B cell (primary cell): ENCODE measurements around the gene PPM1M.
"Not testable (repeated sequence)": the region's sequence is repeated elsewhere in the genome, so short reads cannot be mapped to it uniquely, and the experiment has no call there.

Experiments
- EZH2 ChIP-seq: IDR thresholded peaks from 2 replicates; pipeline ENCODE4 v1.6.1; 2012; ENCODE audit warnings: borderline replicate concordance, low read depth, mild to moderate bottlenecking, moderate library complexity, low read length; ENCODE audit not compliant: insufficient read depth, poor library complexity, severe bottlenecking
- TF ChIP-seq, protein P1 (sequence below): fragments of 200-600 bp; IDR thresholded peaks from one replicate; pipeline ENCODE4 v1.8.0; 2022; ENCODE audit warnings: antibody characterized with exemption, mild to moderate bottlenecking

DNA sequence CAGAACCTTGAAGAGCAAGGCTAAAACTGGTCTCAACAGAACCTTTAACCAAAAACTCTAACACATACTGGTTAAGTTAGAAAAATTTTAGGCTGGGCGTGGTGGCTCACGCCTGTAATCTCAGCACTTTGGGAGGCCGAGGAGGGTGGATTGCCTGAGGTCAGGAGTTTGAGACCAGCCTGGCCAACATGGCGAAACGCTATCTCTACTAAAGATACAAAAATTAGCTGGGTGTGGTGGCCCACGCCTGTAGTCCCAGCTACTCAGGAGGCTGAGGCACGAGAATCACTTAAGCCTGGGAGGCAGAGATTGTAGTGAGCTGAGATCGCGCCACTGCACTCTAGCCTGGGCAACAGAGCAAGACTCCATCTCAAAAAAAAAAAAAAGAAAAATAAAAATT is 26.6 kb downstream of the PPM1M start:
- TF ChIP-seq, protein P1, sequence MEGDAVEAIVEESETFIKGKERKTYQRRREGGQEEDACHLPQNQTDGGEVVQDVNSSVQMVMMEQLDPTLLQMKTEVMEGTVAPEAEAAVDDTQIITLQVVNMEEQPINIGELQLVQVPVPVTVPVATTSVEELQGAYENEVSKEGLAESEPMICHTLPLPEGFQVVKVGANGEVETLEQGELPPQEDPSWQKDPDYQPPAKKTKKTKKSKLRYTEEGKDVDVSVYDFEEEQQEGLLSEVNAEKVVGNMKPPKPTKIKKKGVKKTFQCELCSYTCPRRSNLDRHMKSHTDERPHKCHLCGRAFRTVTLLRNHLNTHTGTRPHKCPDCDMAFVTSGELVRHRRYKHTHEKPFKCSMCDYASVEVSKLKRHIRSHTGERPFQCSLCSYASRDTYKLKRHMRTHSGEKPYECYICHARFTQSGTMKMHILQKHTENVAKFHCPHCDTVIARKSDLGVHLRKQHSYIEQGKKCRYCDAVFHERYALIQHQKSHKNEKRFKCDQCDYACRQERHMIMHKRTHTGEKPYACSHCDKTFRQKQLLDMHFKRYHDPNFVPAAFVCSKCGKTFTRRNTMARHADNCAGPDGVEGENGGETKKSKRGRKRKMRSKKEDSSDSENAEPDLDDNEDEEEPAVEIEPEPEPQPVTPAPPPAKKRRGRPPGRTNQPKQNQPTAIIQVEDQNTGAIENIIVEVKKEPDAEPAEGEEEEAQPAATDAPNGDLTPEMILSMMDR: not testable (repeated sequence)
- TF ChIP-seq EZH2: not testable (repeated sequence)
